Measurements from ENCODE around the gene DDX1. TPM values are rescaled to one million over a fixed set of nuclear protein-coding genes. Genes with fewer than 3 reads are reported as not detected.

The DDX1 gene
- total and polyA plus RNA-seq, 2 donors from 2014 or later, result 84.0 to 90.0 TPM

DNA sequence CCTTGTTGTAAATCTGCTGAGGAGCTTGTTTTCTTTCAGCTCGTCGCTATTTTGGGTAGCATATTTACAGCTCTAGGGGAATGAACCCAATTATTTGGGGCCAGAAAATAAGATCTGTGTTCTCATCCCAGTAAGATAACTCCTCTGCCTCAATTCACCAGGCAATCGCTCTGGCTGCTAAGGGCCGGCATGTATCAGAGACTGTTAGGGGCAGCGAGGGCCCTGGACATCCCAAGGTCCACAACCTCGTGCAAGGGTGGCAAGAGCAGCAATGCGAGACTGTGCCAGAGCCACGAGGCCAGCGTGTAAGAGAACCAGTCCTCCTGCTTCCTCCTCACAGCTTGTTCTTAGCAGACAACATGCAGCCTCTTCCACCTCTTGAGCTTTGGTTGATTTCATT, 66.1 kb downstream of the DDX1 start:
- FAIRE-seq (no peak), DNase-seq (no peak)
- TF ChIP-seq CTCF (IDR thresholded peaks at IDR 0.05; ENCODE audit: borderline replicate concordance, extremely low read depth, insufficient read depth), result no peak
- no peaks in the 10 kb centered on the region for H3K4me1 ChIP-seq (ENCODE audit: control insufficient read depth in 2 of 3, insufficient read depth in 2 of 3, low read depth in 1 of 3, low read length in 3 of 3)
- no peaks in the 10 kb centered on the region for H3K9me3 ChIP-seq (ENCODE audit: control insufficient read depth in 2 of 3, insufficient read depth in 1 of 3, low read length in 3 of 3)
- H3K27ac ChIP-seq (ENCODE audit: low read depth in 2 of 2, low read length in 2 of 2), result no peak overlapping the region
- intact Hi-C loops (cut with DNase I), result no loop called here
- H3K4me3 ChIP-seq (ENCODE audit: low read length in 3 of 3), result no peak overlapping the region
- H3K27me3 ChIP-seq (ENCODE audit: control insufficient read depth, insufficient read depth, low read length), result no peaks in the 10 kb centered on the region
- H3K36me3 ChIP-seq (ENCODE audit: control insufficient read depth in 2 of 3, insufficient read depth in 3 of 3, low read length in 3 of 3), result no peaks in the 10 kb centered on the region
- no peak overlapping the region for H3K9ac ChIP-seq (ENCODE audit: low read length in 3 of 3)

DNA sequence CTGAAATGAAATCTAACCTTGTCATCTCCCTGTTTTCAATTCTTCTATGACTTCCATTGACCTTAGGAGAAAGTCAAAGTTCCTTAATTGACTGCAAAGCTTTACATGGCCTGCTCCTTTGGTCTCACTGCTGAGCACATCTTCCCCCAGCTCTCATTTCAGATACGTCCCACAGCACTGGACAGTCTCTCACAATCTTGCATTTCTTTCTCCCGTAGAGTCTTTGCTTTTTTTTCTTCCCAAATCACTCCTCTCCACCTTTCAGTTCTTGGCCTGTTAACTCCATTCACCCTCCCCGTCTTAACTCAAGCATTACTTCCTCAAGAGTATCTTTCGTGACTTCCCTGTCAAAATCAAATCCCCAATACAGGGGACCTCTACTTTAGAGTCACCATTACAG, 67.2 kb downstream of the DDX1 start:
- Histone ChIP-seq H3K27ac (ENCODE audit: low read depth in 2 of 2, low read length in 2 of 2) (no peak overlapping the region), H3K9me3 (ENCODE audit: control insufficient read depth in 2 of 3, insufficient read depth in 1 of 3, low read length in 3 of 3) (no peaks in the 10 kb centered on the region), H3K9ac (ENCODE audit: low read length in 3 of 3) (no peak overlapping the region), H3K4me1 (ENCODE audit: control insufficient read depth in 2 of 3, insufficient read depth in 2 of 3, low read depth in 1 of 3, low read length in 3 of 3) (no peaks in the 10 kb centered on the region), H3K36me3 (ENCODE audit: control insufficient read depth in 2 of 3, insufficient read depth in 3 of 3, low read length in 3 of 3) (no peaks in the 10 kb centered on the region), H3K4me3 (ENCODE audit: low read length in 3 of 3) (no peak overlapping the region), H3K27me3 (ENCODE audit: control insufficient read depth, insufficient read depth, low read length) (no peaks in the 10 kb centered on the region)
- FAIRE-seq (no peak), DNase-seq (no peak)
- intact Hi-C loops (cut with DNase I), result no loop called here
- no peak for TF ChIP-seq CTCF (IDR thresholded peaks at IDR 0.05; ENCODE audit: borderline replicate concordance, extremely low read depth, insufficient read depth)

DNA sequence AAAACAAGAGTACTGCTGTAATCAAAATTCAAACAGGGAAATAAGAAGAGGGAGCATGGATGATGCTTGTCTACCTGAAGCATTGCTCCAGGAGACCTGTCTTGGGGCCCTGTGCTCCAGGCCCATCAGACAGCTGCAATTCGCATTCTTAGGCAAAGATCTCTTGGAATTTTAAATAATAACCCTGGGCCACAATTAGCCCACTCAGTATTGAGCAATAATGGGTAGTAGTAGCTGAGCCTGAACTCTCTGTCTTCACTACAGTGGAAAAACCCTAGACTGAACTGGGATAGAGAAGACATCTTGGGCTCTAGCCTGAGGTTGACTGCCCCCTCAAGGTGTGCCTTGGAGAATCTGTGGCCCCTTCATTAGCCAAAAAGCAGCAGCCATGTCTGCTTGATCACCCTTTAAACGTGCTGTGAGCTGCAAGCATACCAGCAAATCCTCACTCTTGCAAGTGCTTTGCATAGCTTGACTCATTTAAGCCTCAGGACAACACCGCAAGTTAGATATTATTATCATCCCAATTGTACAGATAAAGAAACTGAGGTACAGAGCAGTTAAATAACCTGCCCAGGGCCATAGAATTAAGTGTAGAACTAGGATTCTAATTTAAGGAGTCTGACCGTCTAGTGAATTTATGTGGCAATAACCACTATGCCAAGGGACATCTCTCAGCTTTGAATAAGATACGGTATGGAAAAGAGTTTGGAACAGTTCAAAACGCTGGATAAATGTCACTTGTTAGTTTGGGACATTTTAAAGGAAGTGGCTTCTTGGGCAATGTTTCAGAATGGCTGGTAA, 69.0 kb downstream of the DDX1 start:
- H3K4me3 ChIP-seq (ENCODE audit: low read length in 3 of 3), result no peak overlapping the region
- intact Hi-C loops (cut with DNase I), result no loop called here
- H3K4me1 ChIP-seq (ENCODE audit: control insufficient read depth in 2 of 3, insufficient read depth in 2 of 3, low read depth in 1 of 3, low read length in 3 of 3), result no peaks in the 10 kb centered on the region
- no peaks in the 10 kb centered on the region for H3K36me3 ChIP-seq (ENCODE audit: control insufficient read depth in 2 of 3, insufficient read depth in 3 of 3, low read length in 3 of 3)
- H3K9me3 ChIP-seq (ENCODE audit: control insufficient read depth in 2 of 3, insufficient read depth in 1 of 3, low read length in 3 of 3), result no peaks in the 10 kb centered on the region
- DNase-seq (no peak), FAIRE-seq (no peak)
- no peaks in the 10 kb centered on the region for H3K27me3 ChIP-seq (ENCODE audit: control insufficient read depth, insufficient read depth, low read length)
- H3K9ac ChIP-seq (ENCODE audit: low read length in 3 of 3), result no peak overlapping the region
- TF ChIP-seq CTCF (IDR thresholded peaks at IDR 0.05; ENCODE audit: borderline replicate concordance, extremely low read depth, insufficient read depth), result no peak
- no peak overlapping the region for H3K27ac ChIP-seq (ENCODE audit: low read depth in 2 of 2, low read length in 2 of 2)

DNA sequence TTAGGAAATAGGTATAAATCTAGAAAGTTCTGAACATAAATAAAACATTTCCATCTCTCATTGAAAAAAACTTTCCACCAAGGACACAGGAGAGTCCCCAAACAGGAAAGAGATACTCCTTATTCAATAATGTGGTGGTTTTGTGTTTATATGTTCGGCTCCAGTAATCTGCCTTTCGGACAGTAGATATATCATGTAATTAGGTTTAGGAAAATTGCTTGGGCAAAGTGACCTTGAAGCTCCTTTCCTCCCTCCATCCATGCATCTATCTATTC, 69.6 kb downstream of the DDX1 start:
- intact Hi-C loops (cut with DNase I), result no loop called here
- Histone ChIP-seq H3K9me3 (ENCODE audit: control insufficient read depth in 2 of 3, insufficient read depth in 1 of 3, low read length in 3 of 3) (no peaks in the 10 kb centered on the region), H3K27ac (ENCODE audit: low read depth in 2 of 2, low read length in 2 of 2) (no peak overlapping the region), H3K9ac (ENCODE audit: low read length in 3 of 3) (no peak overlapping the region), H3K4me1 (ENCODE audit: control insufficient read depth in 2 of 3, insufficient read depth in 2 of 3, low read depth in 1 of 3, low read length in 3 of 3) (peaks cover 0 to 4% (median 2%) of the 10 kb centered on the region in 3 donors), H3K27me3 (ENCODE audit: control insufficient read depth, insufficient read depth, low read length) (no peaks in the 10 kb centered on the region), H3K36me3 (ENCODE audit: control insufficient read depth in 2 of 3, insufficient read depth in 3 of 3, low read length in 3 of 3) (no peaks in the 10 kb centered on the region), H3K4me3 (ENCODE audit: low read length in 3 of 3) (no peak overlapping the region)
- TF ChIP-seq CTCF (IDR thresholded peaks at IDR 0.05; ENCODE audit: borderline replicate concordance, extremely low read depth, insufficient read depth), result no peak
- DNase-seq (peak in 1 of 5 donors; percentile 33), FAIRE-seq (no peak)

Measured in kidney (tissue), 14 donors.